Endothelial cell (in vitro differentiated cells): ENCODE data around the gene CUBN. TPM values are rescaled to one million over a fixed set of nuclear protein-coding genes. Genes with fewer than 3 reads are reported as not detected.

Source experiments
- DNase-seq: peaks from one replicate; pipeline ENCODE4 v3.0.0; 2021; ENCODE audit warnings: low spot score
- H3K27ac Mint-ChIP-seq: one replicate; pipeline ENCODE4 v1.8.0; 2021; ENCODE audit warnings: mixed read lengths, inconsistent platforms; ENCODE audit not compliant: unreplicated experiment
- H3K27me3 Mint-ChIP-seq: one replicate; pipeline ENCODE4 v1.8.0; 2021; ENCODE audit warnings: mild to moderate bottlenecking, moderate library complexity, mixed read lengths, inconsistent platforms; ENCODE audit not compliant: unreplicated experiment
- H3K36me3 Mint-ChIP-seq: one replicate; pipeline ENCODE4 v1.8.0; 2021; ENCODE audit warnings: mild to moderate bottlenecking, low read depth, mixed read lengths, inconsistent platforms; ENCODE audit not compliant: unreplicated experiment
- H3K4me1 Mint-ChIP-seq: one replicate; pipeline ENCODE4 v1.8.0; 2021; ENCODE audit warnings: mild to moderate bottlenecking, mixed read lengths, inconsistent platforms; ENCODE audit not compliant: unreplicated experiment
- H3K4me3 Mint-ChIP-seq: one replicate; pipeline ENCODE4 v1.8.0; 2021; ENCODE audit warnings: mild to moderate bottlenecking, mixed read lengths, inconsistent platforms; ENCODE audit not compliant: unreplicated experiment
- H3K9me3 Mint-ChIP-seq: one replicate; pipeline ENCODE4 v1.8.0; 2021; ENCODE audit warnings: mixed read lengths, inconsistent platforms; ENCODE audit not compliant: unreplicated experiment
- total RNA-seq: library from RNA; stranded (reverse); fragmentation: NEBNext Ultra II Directional; extraction: Animal tissue kit (Norgen Biotek cat#: 25700); gene quantifications from one replicate; pipeline ENCODE4 v1.2.1, GENCODE V29; 2021; ENCODE audit not compliant: unreplicated experiment
- TF ChIP-seq, protein P1 (sequence below): fragments of 200-600 bp; sonication (generic); IDR thresholded peaks from one replicate; pipeline ENCODE4 v1.5.0; 2021; ENCODE audit warnings: antibody characterized with exemption; ENCODE audit not compliant: unreplicated experiment

CUBN gene
- total RNA-seq, 1 donor from 2014 or later: 8.8 TPM

DNA sequence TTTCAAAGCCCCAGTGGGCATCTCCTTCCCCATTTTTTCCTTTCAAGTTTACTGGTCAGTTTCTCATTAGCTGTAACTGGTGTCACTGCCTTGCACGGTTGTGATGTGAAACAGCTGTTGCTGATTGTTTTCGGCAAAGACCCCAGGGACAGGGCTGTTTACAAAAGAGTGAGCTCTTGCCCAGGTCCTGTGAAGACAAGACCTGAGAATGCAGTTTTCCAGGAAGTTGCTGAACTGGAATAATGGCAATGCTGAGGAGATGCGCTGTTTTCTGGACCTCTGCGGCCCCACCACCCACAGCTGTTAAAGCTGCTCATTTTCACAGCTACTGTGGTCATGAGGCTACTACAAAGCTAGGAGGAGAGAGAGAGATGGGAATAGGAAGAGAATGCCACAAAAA, 195.8 kb downstream of the CUBN start:
- H3K27ac Mint-ChIP-seq: no peak overlapping the region
- H3K9me3 Mint-ChIP-seq: no peaks in the 10 kb centered on the region
- H3K4me1 Mint-ChIP-seq: peaks cover 2% of the 10 kb centered on the region

DNA sequence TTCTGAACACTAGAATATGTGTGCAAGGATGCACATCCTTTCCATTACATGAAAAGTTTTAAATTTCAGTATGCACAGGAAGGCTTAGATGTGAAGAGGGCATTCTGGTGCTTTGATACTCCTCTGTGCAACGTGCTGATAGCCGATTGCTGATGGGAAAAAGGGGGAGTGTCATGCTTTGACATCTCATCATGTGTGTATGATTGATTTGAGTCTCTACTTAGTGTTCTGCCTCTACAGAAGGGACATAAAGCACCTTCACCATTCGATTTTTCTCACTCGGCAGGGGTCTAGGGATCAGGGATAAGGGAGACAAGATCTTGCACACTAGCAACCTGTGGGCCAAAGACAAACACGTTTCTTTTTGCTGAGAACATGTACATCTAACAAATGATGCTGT, 197.7 kb downstream of the CUBN start:
- Mint-ChIP-seq H3K36me3 (peaks cover 10% of the 10 kb centered on the region), H3K9me3 (no peaks in the 10 kb centered on the region), H3K27me3 (peaks cover 5% of the 10 kb centered on the region), H3K27ac (no peak overlapping the region), H3K4me3 (no peak overlapping the region), H3K4me1 (peaks cover 2% of the 10 kb centered on the region)
- no peak for DNase-seq
- TF ChIP-seq, protein P1, sequence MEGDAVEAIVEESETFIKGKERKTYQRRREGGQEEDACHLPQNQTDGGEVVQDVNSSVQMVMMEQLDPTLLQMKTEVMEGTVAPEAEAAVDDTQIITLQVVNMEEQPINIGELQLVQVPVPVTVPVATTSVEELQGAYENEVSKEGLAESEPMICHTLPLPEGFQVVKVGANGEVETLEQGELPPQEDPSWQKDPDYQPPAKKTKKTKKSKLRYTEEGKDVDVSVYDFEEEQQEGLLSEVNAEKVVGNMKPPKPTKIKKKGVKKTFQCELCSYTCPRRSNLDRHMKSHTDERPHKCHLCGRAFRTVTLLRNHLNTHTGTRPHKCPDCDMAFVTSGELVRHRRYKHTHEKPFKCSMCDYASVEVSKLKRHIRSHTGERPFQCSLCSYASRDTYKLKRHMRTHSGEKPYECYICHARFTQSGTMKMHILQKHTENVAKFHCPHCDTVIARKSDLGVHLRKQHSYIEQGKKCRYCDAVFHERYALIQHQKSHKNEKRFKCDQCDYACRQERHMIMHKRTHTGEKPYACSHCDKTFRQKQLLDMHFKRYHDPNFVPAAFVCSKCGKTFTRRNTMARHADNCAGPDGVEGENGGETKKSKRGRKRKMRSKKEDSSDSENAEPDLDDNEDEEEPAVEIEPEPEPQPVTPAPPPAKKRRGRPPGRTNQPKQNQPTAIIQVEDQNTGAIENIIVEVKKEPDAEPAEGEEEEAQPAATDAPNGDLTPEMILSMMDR: no peak

More for the DNA sequence above, 195.8 kb downstream of the CUBN start:
- Mint-ChIP-seq H3K27me3 (peaks cover 1% of the 10 kb centered on the region), H3K4me3 (no peak overlapping the region), H3K36me3 (peaks cover 4% of the 10 kb centered on the region)
- TF ChIP-seq, protein P1: no peak
- DNase-seq: no peak

DNA sequence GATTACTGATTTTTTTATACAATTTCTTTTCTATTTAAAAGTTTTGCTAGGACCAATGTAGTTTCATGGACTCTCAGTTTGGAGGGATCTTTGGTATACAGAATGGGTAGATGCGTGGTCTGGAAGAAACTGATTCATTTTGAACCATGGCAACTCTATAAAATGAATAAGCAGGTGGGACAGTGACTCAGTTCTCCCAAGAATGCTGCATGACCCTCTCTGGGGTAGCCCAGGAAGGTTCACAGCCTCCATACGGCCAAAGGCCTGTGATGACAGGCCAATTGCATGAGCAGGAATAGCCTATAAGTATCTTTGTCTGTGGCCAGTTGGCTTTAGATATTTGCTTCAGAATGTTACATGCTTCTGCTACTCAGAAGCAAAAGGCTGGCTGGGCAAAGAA, 199.1 kb downstream of the CUBN start:
- Mint-ChIP-seq H3K4me1 (peaks cover 2% of the 10 kb centered on the region), H3K9me3 (no peaks in the 10 kb centered on the region), H3K4me3 (no peak overlapping the region), H3K36me3 (peaks cover 14% of the 10 kb centered on the region), H3K27me3 (peaks cover 5% of the 10 kb centered on the region), H3K27ac (no peak overlapping the region)
- no peak for DNase-seq
- TF ChIP-seq, protein P1: no peak

DNA sequence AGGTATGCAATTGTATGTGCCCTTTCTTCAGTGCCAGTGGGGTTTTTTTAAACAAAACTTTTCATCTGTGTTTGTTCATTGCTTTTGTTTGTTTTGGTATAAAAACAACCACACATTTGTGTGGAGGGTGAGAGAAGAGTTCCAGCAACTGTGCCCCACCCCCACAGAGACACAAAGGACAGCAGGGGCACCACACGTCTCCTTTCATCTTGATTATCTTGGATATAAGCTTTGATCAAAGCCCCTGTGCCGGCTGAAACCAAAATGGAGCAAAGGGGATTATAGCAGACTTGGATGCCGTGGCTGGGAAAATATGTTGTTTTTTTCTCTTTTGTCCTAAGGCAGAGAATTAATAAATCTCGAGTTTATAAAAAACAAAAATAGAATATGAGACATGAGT, 200.5 kb downstream of the CUBN start:
- H3K4me3 Mint-ChIP-seq: no peak overlapping the region
- DNase-seq: no peak
- H3K9me3 Mint-ChIP-seq: no peaks in the 10 kb centered on the region
- peaks cover 14% of the 10 kb centered on the region for H3K36me3 Mint-ChIP-seq
- peaks cover 4% of the 10 kb centered on the region for H3K27me3 Mint-ChIP-seq
- H3K27ac Mint-ChIP-seq: no peak overlapping the region
- H3K4me1 Mint-ChIP-seq: peaks cover 2% of the 10 kb centered on the region
- TF ChIP-seq, protein P1: no peak

DNA sequence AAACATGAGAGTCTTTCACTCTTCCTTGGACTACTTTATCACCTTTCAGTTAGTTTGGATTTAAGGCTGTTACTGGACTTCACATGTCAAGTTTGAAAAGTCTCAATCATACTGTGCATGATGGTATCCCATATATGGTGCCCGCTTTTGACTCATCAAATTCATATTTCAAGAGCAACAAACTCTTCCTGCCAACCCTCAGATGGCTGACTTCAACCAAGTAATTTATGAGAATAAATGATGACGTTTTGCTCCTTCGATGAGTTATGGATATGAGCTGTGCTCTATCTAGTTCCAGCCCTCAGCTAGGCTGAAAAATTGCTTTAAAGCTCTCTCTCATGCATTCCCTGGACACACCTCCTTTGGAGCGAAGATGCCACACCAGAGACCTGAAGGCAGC, 202.1 kb downstream of the CUBN start:
- Mint-ChIP-seq H3K27ac (no peak overlapping the region), H3K36me3 (peaks cover 14% of the 10 kb centered on the region), H3K4me3 (peak overlapping the region; percentile 12), H3K4me1 (peaks cover 2% of the 10 kb centered on the region), H3K27me3 (peaks cover 4% of the 10 kb centered on the region), H3K9me3 (no peaks in the 10 kb centered on the region)
- DNase-seq: no peak
- TF ChIP-seq, protein P1: no peak
